Tibial nerve (tissue), 4 donors: ENCODE results near the gene DUT. TPM values are rescaled to one million over a fixed set of nuclear protein-coding genes. Genes with fewer than 3 reads are reported as not detected.

Experiments
- DNase-seq, 2 donors: peaks; one replicate each; pipeline ENCODE4 v3.0.0-alpha.2; 2019; ENCODE audit warnings: low spot score in 2 of 2
- H3K27ac ChIP-seq, 4 donors: fragments of 200-600 bp; sonication (generic) in 3 of 4; one replicate each; pipeline ENCODE4 v1.5.1; 2017 to 2019; ENCODE audit warnings: mild to moderate bottlenecking in 1 of 4
- H3K27me3 ChIP-seq, 2 donors: fragments of 200-600 bp; sonication (generic) in 1 of 2; one replicate each; pipeline versions ENCODE4 v1.5.1 to v1.6.0; 2017 to 2019
- H3K36me3 ChIP-seq, 3 donors: fragments of 200-600 bp; sonication (generic); one replicate each; pipeline ENCODE4 v1.5.1; 2018 to 2019
- H3K4me1 ChIP-seq, 4 donors: fragments of 200-600 bp; sonication (generic) in 3 of 4; one replicate each; pipeline ENCODE4 v1.5.1; 2017 to 2019
- H3K4me3 ChIP-seq, 4 donors: fragments of 200-600 bp; sonication (generic) in 3 of 4; one replicate each; pipeline ENCODE4 v1.5.1; 2017 to 2019; ENCODE audit warnings: mild to moderate bottlenecking in 1 of 4, moderate library complexity in 1 of 4
- H3K9me3 ChIP-seq, 4 donors: fragments of 200-600 bp; sonication (generic) in 3 of 4; one replicate each; pipeline ENCODE4 v1.5.1; 2017 to 2019
- EP300 ChIP-seq, 2 donors: sonication (generic); formaldehyde crosslinking; IDR thresholded peaks; one replicate each; pipeline ENCODE4 v1.6.1; 2017; ENCODE audit warnings: antibody characterized with exemption in 2 of 2, mild to moderate bottlenecking in 1 of 2
- POLR2A ChIP-seq, 2 donors: fragments of 450-650 bp; IDR thresholded peaks; one replicate each; pipeline ENCODE4 v1.6.1; 2017; ENCODE audit warnings: antibody characterized with exemption in 2 of 2, mild to moderate bottlenecking in 2 of 2, moderate library complexity in 2 of 2
- WGBS, 2 donors: methylation state at CpG; one replicate each; pipeline ENCODE4 v1.1.5; 2018; 5-methylcytosine and 5-hydroxymethylcytosine counted together
- total RNA-seq, 4 donors: library from RNA; depleted of rRNA; stranded (reverse); fragments of >200 nt; gene quantifications; one replicate each; pipeline ENCODE4 v1.1.0, GENCODE V29; 2016
- TF ChIP-seq, protein P1 (sequence below), 5 experiments: fragments of 200-600 bp in 3 of 5; fragments of 450-650 bp in 2 of 5; sonication (generic) in 3 of 5; IDR thresholded peaks; one replicate each; pipeline ENCODE4 v1.5.1; 2016 to 2019; ENCODE audit warnings: antibody characterized with exemption in 5 of 5, mild to moderate bottlenecking in 3 of 5, moderate library complexity in 2 of 5

The DUT gene
- total RNA-seq, 4 donors from 2014 or later = 82.8 to 160 (median 123) TPM

DNA sequence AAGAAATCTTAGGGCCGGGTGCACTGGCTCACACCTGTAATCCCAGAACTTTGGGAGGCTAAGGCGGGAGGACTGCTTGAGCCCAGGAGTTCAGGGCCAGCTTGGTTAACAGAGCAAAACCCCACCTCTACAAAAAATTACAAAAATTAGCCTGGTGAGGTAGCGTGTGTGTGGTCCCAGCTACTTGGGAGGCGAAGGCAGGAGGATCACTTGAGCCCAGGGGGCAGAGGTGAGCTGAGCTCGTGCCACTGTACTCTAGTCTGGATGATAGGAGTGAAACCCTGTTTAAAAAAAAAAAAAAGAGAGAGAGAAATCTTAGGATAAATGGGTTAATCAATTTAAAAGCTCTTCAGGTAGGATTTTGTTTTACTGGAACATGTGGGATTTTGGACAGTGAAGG lies 31.2 kb upstream of the DUT start:
- no peak for TF ChIP-seq EP300 (IDR thresholded peaks at IDR 0.05)
- TF ChIP-seq, protein P1, sequence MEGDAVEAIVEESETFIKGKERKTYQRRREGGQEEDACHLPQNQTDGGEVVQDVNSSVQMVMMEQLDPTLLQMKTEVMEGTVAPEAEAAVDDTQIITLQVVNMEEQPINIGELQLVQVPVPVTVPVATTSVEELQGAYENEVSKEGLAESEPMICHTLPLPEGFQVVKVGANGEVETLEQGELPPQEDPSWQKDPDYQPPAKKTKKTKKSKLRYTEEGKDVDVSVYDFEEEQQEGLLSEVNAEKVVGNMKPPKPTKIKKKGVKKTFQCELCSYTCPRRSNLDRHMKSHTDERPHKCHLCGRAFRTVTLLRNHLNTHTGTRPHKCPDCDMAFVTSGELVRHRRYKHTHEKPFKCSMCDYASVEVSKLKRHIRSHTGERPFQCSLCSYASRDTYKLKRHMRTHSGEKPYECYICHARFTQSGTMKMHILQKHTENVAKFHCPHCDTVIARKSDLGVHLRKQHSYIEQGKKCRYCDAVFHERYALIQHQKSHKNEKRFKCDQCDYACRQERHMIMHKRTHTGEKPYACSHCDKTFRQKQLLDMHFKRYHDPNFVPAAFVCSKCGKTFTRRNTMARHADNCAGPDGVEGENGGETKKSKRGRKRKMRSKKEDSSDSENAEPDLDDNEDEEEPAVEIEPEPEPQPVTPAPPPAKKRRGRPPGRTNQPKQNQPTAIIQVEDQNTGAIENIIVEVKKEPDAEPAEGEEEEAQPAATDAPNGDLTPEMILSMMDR (IDR thresholded peaks at IDR 0.05) = no peak
- TF ChIP-seq POLR2A (IDR thresholded peaks at IDR 0.05) = no peak
- Histone ChIP-seq H3K27me3 (no peaks in the 10 kb centered on the region), H3K36me3 (no peaks in the 10 kb centered on the region), H3K27ac (no peak overlapping the region), H3K4me1 (no peaks in the 10 kb centered on the region), H3K9me3 (no peaks in the 10 kb centered on the region), H3K4me3 (no peak overlapping the region)
- WGBS, 2 donors = 72 to 79% methylated on average over 5 of the region's 5 CpGs
- no peak for DNase-seq

DNA sequence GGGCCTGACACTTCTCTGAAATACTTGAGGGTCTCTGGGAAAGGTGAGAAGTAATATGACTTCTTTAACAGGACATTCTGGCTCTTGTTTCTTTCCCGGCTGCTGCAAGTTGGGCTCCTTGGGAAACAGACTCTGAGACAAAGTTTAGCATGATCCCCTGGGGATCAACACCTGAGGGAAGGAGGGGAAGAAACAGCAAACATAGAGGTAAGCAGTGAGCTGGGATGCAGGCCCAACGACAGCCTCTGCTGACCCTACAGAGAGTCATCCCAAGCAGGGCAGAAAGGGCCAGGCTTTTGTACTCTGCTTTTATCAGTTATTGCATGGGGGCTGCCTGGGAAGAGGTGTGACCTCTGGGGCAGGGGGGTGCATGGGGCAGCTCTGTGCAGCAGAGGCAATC lies 26.8 kb upstream of the DUT start:
- no peaks in the 10 kb centered on the region for H3K27me3 ChIP-seq
- no peak for DNase-seq
- no peak overlapping the region for H3K27ac ChIP-seq
- no peaks in the 10 kb centered on the region for H3K36me3 ChIP-seq
- TF ChIP-seq POLR2A (IDR thresholded peaks at IDR 0.05) (no peak), EP300 (IDR thresholded peaks at IDR 0.05) (no peak)
- TF ChIP-seq, protein P1 (IDR thresholded peaks at IDR 0.05) = no peak
- 36 to 56% methylated on average over 2 of the region's 2 CpGs for WGBS, 2 donors
- no peaks in the 10 kb centered on the region for H3K9me3 ChIP-seq
- no peak overlapping the region for H3K4me3 ChIP-seq
- no peaks in the 10 kb centered on the region for H3K4me1 ChIP-seq

DNA sequence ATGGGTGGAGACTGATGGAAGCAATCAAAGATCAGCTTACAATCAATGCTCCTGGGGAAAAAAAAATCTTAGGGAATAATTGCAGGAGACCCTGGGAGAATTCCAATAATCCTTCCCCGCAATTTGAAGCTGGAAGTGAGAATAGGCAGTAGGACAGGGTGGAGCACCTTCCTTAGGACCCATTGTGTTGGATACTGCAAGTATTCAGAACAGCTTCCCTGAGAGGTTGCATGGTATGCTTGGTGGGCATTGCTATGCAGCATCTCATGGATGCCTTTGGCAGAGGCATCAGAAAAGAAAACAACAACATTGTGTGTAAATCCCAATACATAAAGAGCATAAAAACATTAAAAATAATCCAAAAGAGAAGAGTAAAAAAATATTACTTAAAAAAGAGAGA lies 24.6 kb upstream of the DUT start:
- Histone ChIP-seq H3K9me3 (no peaks in the 10 kb centered on the region), H3K27ac (no peak overlapping the region), H3K4me3 (no peak overlapping the region), H3K4me1 (no peaks in the 10 kb centered on the region), H3K36me3 (no peaks in the 10 kb centered on the region), H3K27me3 (no peaks in the 10 kb centered on the region)
- no peak for DNase-seq
- 72 to 78% methylated on average over 1 of the region's 1 CpG for WGBS, 2 donors
- TF ChIP-seq, protein P1 (IDR thresholded peaks at IDR 0.05) = no peak
- TF ChIP-seq EP300 (IDR thresholded peaks at IDR 0.05) = no peak
- TF ChIP-seq POLR2A (IDR thresholded peaks at IDR 0.05) = no peak

DNA sequence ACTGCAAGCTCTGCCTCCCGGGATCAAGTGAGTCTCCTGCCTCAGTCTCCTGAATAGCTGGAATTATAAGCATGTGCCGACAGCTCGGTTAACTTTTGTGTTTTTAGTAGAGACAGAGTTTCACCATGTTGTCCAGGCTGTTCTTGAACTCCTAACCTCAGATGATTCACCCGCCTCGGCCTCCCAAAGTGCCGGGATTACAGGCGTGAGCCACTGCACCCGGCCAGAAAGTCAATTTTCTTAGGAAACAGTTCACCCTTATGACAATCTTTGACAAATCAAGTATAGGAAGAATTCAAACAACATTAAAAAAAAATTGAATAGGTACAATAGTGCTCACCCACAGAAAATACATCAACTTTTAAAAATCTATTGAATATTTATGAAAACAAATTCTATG lies 23.6 kb upstream of the DUT start:
- no peaks in the 10 kb centered on the region for H3K4me1 ChIP-seq
- 79 to 81% methylated on average over 8 of the region's 8 CpGs for WGBS, 2 donors
- no peak overlapping the region for H3K27ac ChIP-seq
- no peaks in the 10 kb centered on the region for H3K9me3 ChIP-seq
- H3K4me3 ChIP-seq = no peak overlapping the region
- no peaks in the 10 kb centered on the region for H3K36me3 ChIP-seq
- DNase-seq = no peak
- H3K27me3 ChIP-seq = no peaks in the 10 kb centered on the region
- TF ChIP-seq, protein P1 (IDR thresholded peaks at IDR 0.05) = no peak

DNA sequence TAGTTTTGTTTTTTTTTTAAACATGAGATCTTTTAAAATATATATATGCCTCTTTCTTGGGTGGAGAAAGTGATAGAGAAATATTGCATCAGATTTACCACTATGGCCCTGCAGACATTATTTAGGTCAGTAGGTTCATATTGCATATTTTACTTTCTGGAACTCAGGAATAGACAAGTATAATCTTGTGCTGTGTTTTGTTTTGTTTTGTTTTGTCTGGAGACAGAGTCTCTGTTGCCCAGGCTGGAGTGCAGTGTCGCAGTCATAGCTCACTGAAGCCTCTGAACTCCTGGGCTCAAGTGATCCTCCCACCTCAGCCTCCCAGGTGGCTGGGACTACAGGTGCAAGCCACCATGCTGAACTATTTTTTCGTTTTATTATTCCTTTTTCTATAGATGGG lies 21.5 kb upstream of the DUT start:
- Histone ChIP-seq H3K27me3 (no peaks in the 10 kb centered on the region), H3K9me3 (no peaks in the 10 kb centered on the region), H3K36me3 (no peaks in the 10 kb centered on the region), H3K4me1 (no peaks in the 10 kb centered on the region), H3K4me3 (no peak overlapping the region), H3K27ac (no peak overlapping the region)
- TF ChIP-seq EP300 (IDR thresholded peaks at IDR 0.05) (no peak), POLR2A (IDR thresholded peaks at IDR 0.05) (no peak)
- TF ChIP-seq, protein P1 (IDR thresholded peaks at IDR 0.05) = no peak
- DNase-seq = no peak
- WGBS, 2 donors = 74 to 78% methylated on average over 2 of the region's 2 CpGs
